Gastrocnemius medialis (tissue), 4 donors: Measurements from ENCODE around the gene PRKN. TPM values are rescaled to one million over a fixed set of nuclear protein-coding genes. Genes with fewer than 3 reads are reported as not detected.

Experiments used
- ATAC-seq, 2 donors: fragments of 150-250 bp; one replicate each; pipeline ENCODE4 v1.9.1; 2016
- DNase-seq, 2 donors: peaks; one replicate each; pipeline ENCODE4 v3.0.0-alpha.2; 2019
- H3K27ac ChIP-seq, 4 donors: fragments of 200-600 bp; sonication (generic); 1 replicate in 1 of 4; 2 replicates in 3 of 4; pipeline ENCODE4 v1.5.1; 2016 to 2018; ENCODE audit warnings: mild to moderate bottlenecking in 2 of 4, moderate library complexity in 1 of 4
- H3K27me3 ChIP-seq, 3 donors: fragments of 200-600 bp; sonication (generic) in 2 of 3; 1 replicate in 1 of 3; 2 replicates in 2 of 3; pipeline versions ENCODE4 v1.5.1 to v1.6.0; 2016 to 2019; ENCODE audit warnings: mild to moderate bottlenecking in 1 of 3, moderate library complexity in 1 of 3
- H3K36me3 ChIP-seq, 2 donors: fragments of 200-600 bp; sonication (generic) in 1 of 2; one replicate each; pipeline ENCODE4 v1.5.1; 2017 to 2018
- H3K4me1 ChIP-seq, 2 donors: fragments of 200-600 bp; sonication (generic) in 1 of 2; one replicate each; pipeline ENCODE4 v1.5.1; 2016 to 2017; ENCODE audit warnings: mild to moderate bottlenecking in 2 of 2
- H3K4me3 ChIP-seq, 4 donors: fragments of 200-600 bp; sonication (generic) in 3 of 4; 1 replicate in 1 of 4; 2 replicates in 3 of 4; pipeline ENCODE4 v1.5.1; 2016 to 2019; ENCODE audit warnings: mild to moderate bottlenecking in 2 of 4
- H3K9me3 ChIP-seq, 3 donors: fragments of 200-600 bp; sonication (generic) in 2 of 3; 1 replicate in 1 of 3; 2 replicates in 2 of 3; pipeline ENCODE4 v1.5.1; 2016 to 2019
- CTCF ChIP-seq, 5 experiments: fragments of 450-650 bp in 3 of 5; fragments of 200-600 bp in 2 of 5; sonication (generic) in 2 of 5; IDR thresholded peaks in 4 of 5; conservative IDR thresholded peaks in 1 of 5; 1 replicate in 4 of 5; 2 replicates in 1 of 5; pipeline ENCODE4 v1.5.1; 2016 to 2019; ENCODE audit warnings: antibody characterized with exemption in 5 of 5, mild to moderate bottlenecking in 3 of 5, moderate library complexity in 3 of 5
- POLR2A ChIP-seq, 2 donors: fragments of 450-650 bp; IDR thresholded peaks; one replicate each; pipeline ENCODE4 v1.6.1; 2017; ENCODE audit warnings: antibody characterized with exemption in 2 of 2, mild to moderate bottlenecking in 2 of 2, moderate library complexity in 2 of 2
- in situ Hi-C, 4 donors: fragments of 200-750 bp; cut with MboI; loops; one replicate each; pipeline versions ENCODE4 v1.15.0 to v1.8.0; 2017; ENCODE audit warnings: low sequenced_read_pairs in 4 of 4
- intact Hi-C: fragments of 100-400 bp; cut with DNase I; formaldehyde crosslinking; loops from one replicate; pipeline ENCODE4 v1.15.1; 2023; ENCODE audit warnings: low total_unique reads
- total RNA-seq, 4 donors: library from RNA; depleted of rRNA; stranded (reverse); fragments of >200 nt; gene quantifications; one replicate each; pipeline versions ENCODE4 v1.1.0 to v1.2.3, GENCODE V29; 2016

The PRKN gene
- total RNA-seq, 4 donors from 2014 or later, result 8.4 to 21.6 (median 13.7) TPM

DNA sequence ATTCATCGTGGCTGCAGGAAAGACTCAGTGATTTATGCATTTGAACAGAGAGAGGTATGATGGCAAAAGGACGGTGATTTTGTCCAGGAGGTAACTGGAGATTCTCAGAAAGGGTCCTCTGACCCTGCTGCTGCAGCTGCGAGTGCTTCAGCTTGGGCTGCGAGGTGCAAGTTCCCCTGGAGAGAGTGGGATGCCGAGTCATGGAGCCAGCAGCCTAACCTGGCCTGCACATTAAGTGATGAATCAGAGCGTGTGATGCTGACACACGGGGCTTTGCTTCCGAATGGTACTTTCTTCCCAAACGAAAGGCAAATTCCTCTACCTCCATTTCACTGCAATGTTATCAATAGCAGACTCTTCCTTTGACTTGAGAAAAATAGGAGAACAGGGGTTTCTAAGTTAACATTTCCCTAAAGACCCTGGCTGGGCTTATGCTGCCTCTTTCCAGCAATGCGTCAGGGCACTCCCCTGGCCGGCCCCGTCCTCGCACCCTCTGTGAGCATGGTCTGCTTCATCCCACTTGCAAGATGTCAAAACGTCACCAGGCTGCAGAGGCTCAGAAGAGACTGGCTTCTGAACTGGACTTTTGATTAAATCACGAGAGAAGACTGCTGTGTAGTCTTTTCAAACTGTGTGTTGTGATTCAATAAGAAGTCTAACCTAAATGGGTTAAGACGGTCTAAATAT is 825.7 kb downstream of the PRKN start:
- TF ChIP-seq POLR2A (IDR thresholded peaks at IDR 0.05) (no peak), CTCF (IDR thresholded peaks at IDR 0.05 in 4 of 5, conservative IDR thresholded peaks at IDR 0.05 in 1 of 5) (no peak)

GRCh38 chr6:161894436-161894835 is 833.1 kb downstream of the PRKN start:
- Histone ChIP-seq H3K27me3 (no peaks in the 10 kb centered on the region), H3K4me1 (no peaks in the 10 kb centered on the region), H3K27ac (no peak overlapping the region), H3K4me3 (no peak overlapping the region), H3K9me3 (no peaks in the 10 kb centered on the region), H3K36me3 (no peaks in the 10 kb centered on the region)
- in situ Hi-C loops (no loop called here), intact Hi-C loops (no loop called here)
- DNase-seq, result no peak
- ATAC-seq, result no peak
- no peak for TF ChIP-seq CTCF (IDR thresholded peaks at IDR 0.05 in 4 of 5, conservative IDR thresholded peaks at IDR 0.05 in 1 of 5)
- no peak for TF ChIP-seq POLR2A (IDR thresholded peaks at IDR 0.05)

More for the DNA sequence above, 825.7 kb downstream of the PRKN start:
- in situ Hi-C loops, result no loop called here
- Histone ChIP-seq H3K27ac (no peak overlapping the region), H3K27me3 (no peaks in the 10 kb centered on the region), H3K4me3 (no peak overlapping the region), H3K4me1 (no peaks in the 10 kb centered on the region), H3K36me3 (no peaks in the 10 kb centered on the region), H3K9me3 (no peaks in the 10 kb centered on the region)
- no peak for ATAC-seq
- intact Hi-C loops, result no loop called here
- no peak for DNase-seq

DNA sequence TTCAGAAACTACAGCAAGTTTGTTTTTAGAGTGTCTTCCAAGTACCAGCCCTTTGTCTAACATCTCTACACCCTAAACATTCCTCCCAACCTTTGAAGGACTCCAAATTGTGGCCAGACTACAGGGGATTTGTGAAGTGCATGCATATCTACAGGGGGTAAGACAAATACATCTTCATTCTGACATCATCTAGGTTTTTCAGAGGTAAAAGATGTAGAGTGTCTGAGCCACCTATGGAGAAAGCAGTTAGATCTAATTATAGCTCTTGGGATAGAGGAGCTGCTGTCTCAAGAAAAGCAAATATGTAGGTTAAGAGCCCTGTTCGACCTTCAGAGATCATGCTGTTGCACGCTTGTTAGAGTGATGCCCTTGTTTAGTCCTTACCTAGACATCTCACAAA is 836.0 kb downstream of the PRKN start:
- no peak for TF ChIP-seq POLR2A (IDR thresholded peaks at IDR 0.05)
- no peak for TF ChIP-seq CTCF (IDR thresholded peaks at IDR 0.05 in 4 of 5, conservative IDR thresholded peaks at IDR 0.05 in 1 of 5)
- ATAC-seq, result no peak
- no peak overlapping the region for H3K27ac ChIP-seq
- no peak for DNase-seq
- in situ Hi-C loops, result no loop called here
- no peaks in the 10 kb centered on the region for H3K4me1 ChIP-seq
- H3K9me3 ChIP-seq, result no peaks in the 10 kb centered on the region
- H3K4me3 ChIP-seq, result no peak overlapping the region
- H3K27me3 ChIP-seq, result no peaks in the 10 kb centered on the region
- intact Hi-C loops, result no loop called here
- H3K36me3 ChIP-seq, result no peaks in the 10 kb centered on the region

- Histone ChIP-seq H3K36me3 (no peaks in the 10 kb centered on the region), H3K27ac (no peak overlapping the region), H3K27me3 (no peaks in the 10 kb centered on the region), H3K4me3 (no peak overlapping the region), H3K9me3 (no peaks in the 10 kb centered on the region), H3K4me1 (no peaks in the 10 kb centered on the region)
- in situ Hi-C loops (no loop called here), intact Hi-C loops (no loop called here)
- no peak for TF ChIP-seq CTCF (IDR thresholded peaks at IDR 0.05 in 4 of 5, conservative IDR thresholded peaks at IDR 0.05 in 1 of 5)
- no peak for TF ChIP-seq POLR2A (IDR thresholded peaks at IDR 0.05)
- DNase-seq (no peak), ATAC-seq (no peak)
These were observed 836.7 kb downstream of the PRKN start for GRCh38 chr6:161890832-161891297.
